ENCODE results near the gene ANKS1B. TPM values are rescaled to one million over a fixed set of nuclear protein-coding genes. Genes with fewer than 3 reads are reported as not detected.

ANKS1B gene
- total RNA-seq, 2 experiments from 2014 or later, result 0.30 to 1.3 TPM

DNA sequence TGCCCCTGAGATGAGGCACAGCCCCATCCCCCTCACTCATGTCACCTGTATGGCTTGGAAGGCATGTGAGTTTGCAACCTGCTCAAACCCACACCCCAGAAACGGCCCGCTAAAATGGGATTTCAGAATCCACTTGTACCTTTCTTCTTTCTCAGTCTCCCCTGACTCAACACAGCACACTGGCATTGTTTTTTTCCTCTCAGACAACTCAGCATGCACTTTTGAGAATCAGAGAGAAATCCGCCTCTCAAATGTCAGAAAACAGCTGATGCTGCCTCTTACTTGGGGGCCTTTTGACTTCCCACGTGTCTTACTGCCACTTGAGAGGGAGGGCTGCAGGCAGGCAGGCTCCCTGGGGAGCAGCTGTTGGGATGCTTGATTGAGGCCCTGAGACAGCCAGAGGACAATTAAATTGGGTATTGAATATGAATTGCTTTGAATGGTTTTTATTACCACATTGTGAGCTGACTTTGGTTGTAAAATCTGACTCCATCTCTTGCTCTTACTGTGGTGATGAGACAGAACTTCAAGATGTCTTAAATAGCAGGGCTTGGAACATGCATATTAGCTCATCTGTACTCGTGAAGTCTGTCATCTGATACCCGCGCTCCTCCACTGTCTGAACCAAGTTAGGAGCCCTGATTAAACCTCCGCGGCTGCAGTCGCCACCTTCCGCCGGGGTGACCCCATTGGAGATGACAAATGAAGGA, 1243.0 kb downstream of the ANKS1B start:
- CTCF ChIA-PET, result interaction anchor here (0.6 to 2.8 kb wide), 13 partner anchors 10 to 257 kb away, joined by 3 to 34 read pairs (median 3); partner anchors contain the start of gene IKBIP
- H3K4me3 Mint-ChIP-seq, result no peak overlapping the region

DNA sequence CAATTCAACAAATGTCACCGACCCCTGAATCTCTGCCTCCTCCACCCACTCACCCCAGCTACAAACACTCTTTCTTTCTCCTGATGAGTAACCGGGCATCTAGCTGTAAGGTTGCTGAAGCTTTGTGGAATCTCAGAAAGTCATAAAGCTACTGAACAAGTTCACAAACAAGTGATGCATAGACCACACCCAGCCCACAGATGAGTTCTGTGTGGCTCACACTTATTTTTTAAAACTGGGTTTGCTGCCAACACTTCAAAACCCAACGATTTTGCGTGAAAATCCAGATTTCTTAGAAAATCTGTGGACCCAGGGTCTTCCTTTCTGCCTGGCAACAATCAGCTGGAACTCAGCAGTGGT, 1243.6 kb downstream of the ANKS1B start:
- DNase-seq, result peak; percentile 39
- POLR2A ChIA-PET, result interaction anchor here (0.5 to 1.6 kb wide), 7 partner anchors 9 to 147 kb away, joined by 3 to 5 read pairs (median 3); partner anchors contain the start of gene SLC25A3
- Mint-ChIP-seq H3K4me1 (peaks cover 44% of the 10 kb centered on the region), H3K27ac (peak overlapping the region; percentile 81), H3K9me3 (no peaks in the 10 kb centered on the region), H3K27me3 (peaks cover under 1% of the 10 kb centered on the region), H3K4me3 (no peak overlapping the region), H3K36me3 (ENCODE audit: low read depth) (peaks cover 2% of the 10 kb centered on the region)
- CTCF ChIA-PET, result interaction anchor here (0.7 to 2.8 kb wide), 8 partner anchors 9 to 174 kb away, joined by 3 to 34 read pairs (median 4); partner anchors contain the start of gene IKBIP

More for the DNA sequence above, 1243.0 kb downstream of the ANKS1B start:
- POLR2A ChIA-PET, result interaction anchor here (0.9 to 1.6 kb wide), 6 partner anchors 11 to 148 kb away, joined by 3 to 7 read pairs (median 4); partner anchors contain the start of genes IKBIP and SLC25A3
- no peaks in the 10 kb centered on the region for H3K9me3 Mint-ChIP-seq
- peak overlapping the region; percentile 81 for H3K27ac Mint-ChIP-seq
- DNase-seq, result peak; percentile 19
- peaks cover 5% of the 10 kb centered on the region for H3K27me3 Mint-ChIP-seq
- H3K36me3 Mint-ChIP-seq (ENCODE audit: low read depth), result no peaks in the 10 kb centered on the region
- H3K4me1 Mint-ChIP-seq, result peaks cover 48% of the 10 kb centered on the region

DNA sequence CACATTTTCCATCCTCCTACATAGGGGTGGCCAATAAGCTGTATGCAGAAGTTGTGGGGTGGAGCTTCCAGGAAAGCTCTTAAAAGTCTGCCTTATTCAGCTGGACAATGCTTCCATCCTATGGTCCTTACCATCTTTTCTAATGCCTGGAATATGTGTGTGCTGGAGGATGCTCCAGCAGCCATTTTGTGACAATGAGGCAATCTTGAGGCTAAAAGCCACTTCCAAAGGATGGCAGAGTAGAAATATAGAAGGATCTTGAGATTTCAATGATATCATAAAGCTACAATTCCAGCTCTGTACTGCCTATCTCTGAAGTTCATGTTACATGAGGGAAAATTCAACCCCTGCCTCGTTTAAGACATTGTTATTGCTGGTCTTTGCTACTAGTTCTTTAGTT, 1244.0 kb downstream of the ANKS1B start:
- no peak overlapping the region for H3K4me3 Mint-ChIP-seq
- H3K4me1 Mint-ChIP-seq, result peaks cover 40% of the 10 kb centered on the region
- peak overlapping the region; percentile 81 for H3K27ac Mint-ChIP-seq
- no peaks in the 10 kb centered on the region for H3K9me3 Mint-ChIP-seq
- peaks cover 6% of the 10 kb centered on the region for H3K36me3 Mint-ChIP-seq (ENCODE audit: low read depth)
- no peaks in the 10 kb centered on the region for H3K27me3 Mint-ChIP-seq
- DNase-seq, result no peak
- ChIA-PET CTCF (interaction anchor here (0.7 to 2.8 kb wide), 5 partner anchors 9 to 174 kb away, joined by 3 to 34 read pairs (median 5); no protein-coding TSS in a partner anchor), POLR2A (interaction anchor here (0.5 to 1.6 kb wide), 8 partner anchors 9 to 147 kb away, joined by 3 to 5 read pairs (median 3); partner anchors contain the start of gene SLC25A3)

DNA sequence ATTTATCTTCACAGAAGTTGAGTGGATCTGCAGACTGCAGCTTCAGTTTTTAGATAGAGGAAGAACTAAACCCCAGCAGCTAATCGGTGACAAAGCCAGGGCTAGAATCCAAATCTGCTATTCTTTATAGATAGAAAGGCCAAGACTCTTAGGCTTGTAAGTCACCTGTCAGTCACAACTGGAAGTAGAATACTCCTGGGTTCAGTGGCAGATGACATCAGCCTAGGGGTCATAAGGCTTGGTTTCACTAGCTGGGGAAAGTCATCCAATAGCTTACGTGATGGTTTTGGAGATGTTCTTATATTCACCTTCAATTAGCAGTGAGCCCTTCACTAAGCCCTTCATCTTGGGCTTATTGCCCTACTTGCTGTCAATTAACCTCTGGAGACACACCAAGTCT, 1246.2 kb downstream of the ANKS1B start:
- no peak overlapping the region for H3K4me3 Mint-ChIP-seq
- no peaks in the 10 kb centered on the region for H3K9me3 Mint-ChIP-seq
- H3K4me1 Mint-ChIP-seq, result peaks cover 32% of the 10 kb centered on the region
- no peaks in the 10 kb centered on the region for H3K27me3 Mint-ChIP-seq
- no peak for DNase-seq
- peaks cover 16% of the 10 kb centered on the region for H3K36me3 Mint-ChIP-seq (ENCODE audit: low read depth)
- ChIA-PET POLR2A (interaction anchor here (1.1 to 1.9 kb wide), 3 partner anchors 13 to 15 kb away, joined by 3 to 4 read pairs (median 4); no protein-coding TSS in a partner anchor), CTCF (interaction anchor here (1.5 to 1.7 kb wide), 2 partner anchors 14 to 16 kb away, joined by 3 to 5 read pairs; no protein-coding TSS in a partner anchor)
- H3K27ac Mint-ChIP-seq, result no peak overlapping the region

DNA sequence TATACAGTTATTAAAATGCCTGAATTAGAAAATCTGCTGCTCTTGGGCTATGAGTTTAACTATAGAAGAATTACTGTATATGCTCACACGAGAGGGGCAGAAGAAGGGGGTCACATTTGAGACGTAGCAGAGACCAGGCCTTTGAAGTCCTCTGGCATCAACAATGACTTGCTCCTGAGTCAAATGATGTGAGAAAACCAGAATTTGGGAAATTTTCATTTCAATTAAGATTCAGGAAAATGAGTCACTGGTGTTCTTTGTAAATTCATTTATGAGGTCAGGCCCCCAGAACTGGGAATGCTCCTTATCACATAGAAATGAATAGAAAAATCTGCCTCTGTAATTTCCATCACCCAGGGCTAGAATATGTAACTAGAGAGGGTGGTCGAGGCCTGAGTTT, 1246.7 kb downstream of the ANKS1B start:
- ChIA-PET CTCF (no interaction called here), POLR2A (interaction anchor here (1.1 to 1.9 kb wide), 2 partner anchors 14 to 16 kb away, joined by 3 to 4 read pairs; no protein-coding TSS in a partner anchor)
- Mint-ChIP-seq H3K4me3 (no peak overlapping the region), H3K9me3 (no peaks in the 10 kb centered on the region), H3K27me3 (no peaks in the 10 kb centered on the region), H3K36me3 (ENCODE audit: low read depth) (peaks cover 17% of the 10 kb centered on the region), H3K4me1 (peaks cover 28% of the 10 kb centered on the region), H3K27ac (no peak overlapping the region)
- no peak for DNase-seq

DNA sequence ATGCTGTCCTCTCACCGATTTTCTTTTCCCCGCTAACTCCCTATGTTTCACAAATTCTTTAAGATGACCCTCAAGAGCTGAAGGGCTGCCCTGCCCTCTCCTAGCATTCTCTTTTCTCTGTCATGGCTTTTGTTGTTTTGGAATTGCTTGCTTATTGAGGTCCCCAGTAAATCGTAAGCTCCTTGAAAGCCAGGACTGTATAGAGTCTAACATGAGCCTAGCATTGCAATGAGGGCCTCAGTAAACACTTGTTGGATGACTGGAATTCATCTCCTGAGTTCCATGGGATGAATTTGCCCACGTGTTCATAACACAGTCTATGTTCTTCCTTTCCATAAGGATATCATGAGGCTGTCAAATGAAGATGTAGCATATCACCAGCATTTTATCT, 1247.4 kb downstream of the ANKS1B start:
- Mint-ChIP-seq H3K27ac (no peak overlapping the region), H3K4me3 (no peak overlapping the region), H3K27me3 (no peaks in the 10 kb centered on the region), H3K9me3 (no peaks in the 10 kb centered on the region), H3K4me1 (peaks cover 23% of the 10 kb centered on the region), H3K36me3 (ENCODE audit: low read depth) (peaks cover 17% of the 10 kb centered on the region)
- POLR2A ChIA-PET, result no interaction called here
- CTCF ChIA-PET, result no interaction called here
- DNase-seq, result no peak

DNA sequence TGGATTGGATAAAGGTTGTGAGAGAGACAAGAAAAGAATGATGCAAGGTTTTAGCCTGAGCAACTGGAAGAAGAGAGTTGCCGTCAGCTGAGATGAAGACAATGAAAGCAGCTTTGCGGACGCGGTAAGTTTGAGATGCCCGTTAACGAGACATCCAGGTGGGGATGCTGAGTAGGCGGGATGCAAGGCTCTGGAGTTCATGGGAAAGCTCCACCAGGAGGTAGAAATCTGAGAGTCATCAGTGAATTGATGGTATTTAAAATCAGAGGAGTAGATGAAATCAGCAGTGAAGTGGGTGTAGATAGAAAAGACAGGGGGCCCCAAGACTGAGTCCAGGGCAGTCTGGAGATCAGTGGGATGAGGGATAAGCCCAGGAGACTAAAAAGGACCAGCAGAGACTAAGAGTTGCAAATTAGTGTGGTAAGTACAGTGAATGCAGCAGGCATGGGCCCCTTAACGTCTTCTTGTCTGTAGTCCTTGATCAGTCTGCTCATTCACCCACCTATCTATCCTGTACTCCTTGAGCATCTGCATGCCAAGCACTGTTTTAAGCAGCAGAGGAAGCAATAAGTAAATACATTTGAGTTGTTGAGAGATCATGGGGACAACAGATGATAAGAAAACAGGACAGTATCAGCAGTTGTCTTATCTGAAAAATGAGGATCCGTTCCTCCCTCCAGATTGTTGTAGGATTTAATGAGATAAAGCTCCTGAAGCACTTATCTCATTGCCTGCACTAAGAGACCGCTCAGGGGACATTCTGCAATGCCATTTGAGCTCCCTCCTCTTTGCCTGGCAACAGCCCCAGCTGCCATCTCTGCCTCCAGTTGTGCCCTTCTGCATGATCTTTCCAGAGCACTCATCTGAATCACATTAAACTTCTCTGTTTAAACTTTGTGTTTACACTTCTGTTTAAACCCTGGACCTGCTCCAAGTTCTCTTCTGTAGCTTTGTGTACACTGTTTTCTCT, 1248.1 kb downstream of the ANKS1B start:
- CTCF ChIA-PET, result no interaction called here
- Mint-ChIP-seq H3K27me3 (no peaks in the 10 kb centered on the region), H3K9me3 (no peaks in the 10 kb centered on the region), H3K4me3 (no peak overlapping the region), H3K4me1 (peaks cover 17% of the 10 kb centered on the region), H3K36me3 (ENCODE audit: low read depth) (peaks cover 23% of the 10 kb centered on the region), H3K27ac (no peak overlapping the region)
- no peak for DNase-seq
- POLR2A ChIA-PET, result no interaction called here

DNA sequence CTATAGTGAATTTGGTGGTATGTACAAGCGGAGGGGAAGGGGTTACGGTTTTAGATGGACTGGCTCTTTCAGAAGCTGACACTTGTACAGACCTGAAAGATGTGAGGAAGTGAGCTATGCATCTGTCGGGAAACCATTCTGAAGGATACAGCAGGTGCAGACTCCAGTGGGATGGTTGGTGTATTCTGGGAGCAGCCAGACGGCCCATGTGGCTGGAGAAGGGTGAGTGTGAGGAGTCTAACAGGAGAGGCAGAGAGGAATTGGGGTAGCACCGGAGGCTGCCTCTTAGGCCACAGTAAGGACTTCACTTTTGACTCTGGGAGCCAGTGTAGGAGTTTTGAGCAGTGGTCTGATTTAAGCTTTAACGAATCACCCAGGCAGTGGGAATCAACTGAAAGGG, 1248.9 kb downstream of the ANKS1B start:
- no peaks in the 10 kb centered on the region for H3K27me3 Mint-ChIP-seq
- POLR2A ChIA-PET, result no interaction called here
- H3K9me3 Mint-ChIP-seq, result no peaks in the 10 kb centered on the region
- H3K27ac Mint-ChIP-seq, result no peak overlapping the region
- peaks cover 29% of the 10 kb centered on the region for H3K36me3 Mint-ChIP-seq (ENCODE audit: low read depth)
- CTCF ChIA-PET, result interaction anchor here (1.6 kb wide), 1 partner anchor 11 kb away, joined by 5 read pairs; no protein-coding TSS in a partner anchor
- DNase-seq, result no peak
- H3K4me1 Mint-ChIP-seq, result peaks cover 8% of the 10 kb centered on the region
- H3K4me3 Mint-ChIP-seq, result no peak overlapping the region

DNA sequence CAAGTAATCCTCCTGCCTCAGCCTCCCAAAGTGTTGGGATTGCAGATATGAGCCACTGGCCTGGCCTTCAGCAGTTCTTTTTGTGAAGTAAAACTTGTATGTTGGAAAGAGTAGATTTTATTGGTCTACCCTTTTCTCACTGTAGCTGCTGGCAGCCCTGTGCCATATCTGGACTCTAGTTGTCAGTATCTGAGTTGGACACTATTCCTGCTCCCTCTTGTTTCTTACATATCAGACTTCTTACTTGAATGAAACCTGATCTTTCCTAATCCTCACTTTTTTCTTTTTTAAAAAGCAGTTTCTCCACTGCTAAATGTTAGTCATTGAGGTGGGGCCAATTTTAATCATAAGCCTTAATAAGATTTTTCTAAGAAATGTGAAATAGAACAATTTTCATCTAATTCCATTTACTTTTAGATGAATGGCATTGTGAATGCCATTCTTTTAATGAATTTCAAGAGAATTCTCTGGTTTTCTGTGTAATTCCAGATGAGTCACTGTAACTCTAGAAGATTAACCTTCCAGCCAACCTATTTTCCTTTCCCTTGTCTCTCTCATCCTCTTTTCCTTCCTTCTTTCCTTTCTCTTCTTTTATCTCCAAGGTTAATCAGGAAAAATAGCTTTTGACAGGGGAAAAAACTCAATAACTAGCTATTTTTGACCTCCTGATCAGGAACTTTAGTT, 1250.9 kb downstream of the ANKS1B start:
- DNase-seq, result no peak
- POLR2A ChIA-PET, result no interaction called here
- H3K4me1 Mint-ChIP-seq, result no peaks in the 10 kb centered on the region

DNA sequence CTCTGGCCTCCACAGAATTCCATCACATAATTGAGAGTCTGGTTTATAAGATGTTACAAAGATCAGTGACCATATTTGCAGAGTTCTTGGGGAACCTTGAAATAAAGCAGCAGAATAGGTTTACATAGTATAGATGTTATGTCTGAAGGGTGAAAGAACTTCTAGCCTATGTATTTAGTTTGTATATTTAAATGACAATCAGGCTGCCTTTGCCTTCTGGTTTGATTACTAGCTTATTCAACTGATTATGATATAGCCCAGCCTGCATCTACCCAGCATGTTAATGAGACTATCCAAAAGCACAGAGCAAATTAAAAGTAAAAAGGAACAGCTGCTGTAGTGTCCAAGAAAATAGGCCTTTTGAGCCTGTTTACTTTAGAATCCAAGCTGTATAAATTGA, 1254.3 kb downstream of the ANKS1B start:
- no peaks in the 10 kb centered on the region for H3K27me3 Mint-ChIP-seq
- H3K36me3 Mint-ChIP-seq (ENCODE audit: low read depth), result peaks cover 48% of the 10 kb centered on the region
- peaks cover 4% of the 10 kb centered on the region for H3K4me1 Mint-ChIP-seq
- CTCF ChIA-PET, result interaction anchor here (2.6 kb wide), 1 partner anchor 13 kb away, joined by 7 read pairs; no protein-coding TSS in a partner anchor
- no peak for DNase-seq
- H3K27ac Mint-ChIP-seq, result no peak overlapping the region
- H3K9me3 Mint-ChIP-seq, result no peaks in the 10 kb centered on the region
- POLR2A ChIA-PET, result interaction anchor here (1.2 to 1.3 kb wide), 2 partner anchors 11 to 19 kb away, joined by 3 read pairs; no protein-coding TSS in a partner anchor
- no peak overlapping the region for H3K4me3 Mint-ChIP-seq

More for the DNA sequence above, 1250.9 kb downstream of the ANKS1B start:
- H3K36me3 Mint-ChIP-seq (ENCODE audit: low read depth), result peaks cover 45% of the 10 kb centered on the region
- no peaks in the 10 kb centered on the region for H3K27me3 Mint-ChIP-seq
- H3K9me3 Mint-ChIP-seq, result no peaks in the 10 kb centered on the region
- CTCF ChIA-PET, result interaction anchor here (1.6 to 2.0 kb wide), 2 partner anchors 9 kb away, joined by 5 to 6 read pairs; no protein-coding TSS in a partner anchor
- no peak overlapping the region for H3K4me3 Mint-ChIP-seq
- no peak overlapping the region for H3K27ac Mint-ChIP-seq

DNA sequence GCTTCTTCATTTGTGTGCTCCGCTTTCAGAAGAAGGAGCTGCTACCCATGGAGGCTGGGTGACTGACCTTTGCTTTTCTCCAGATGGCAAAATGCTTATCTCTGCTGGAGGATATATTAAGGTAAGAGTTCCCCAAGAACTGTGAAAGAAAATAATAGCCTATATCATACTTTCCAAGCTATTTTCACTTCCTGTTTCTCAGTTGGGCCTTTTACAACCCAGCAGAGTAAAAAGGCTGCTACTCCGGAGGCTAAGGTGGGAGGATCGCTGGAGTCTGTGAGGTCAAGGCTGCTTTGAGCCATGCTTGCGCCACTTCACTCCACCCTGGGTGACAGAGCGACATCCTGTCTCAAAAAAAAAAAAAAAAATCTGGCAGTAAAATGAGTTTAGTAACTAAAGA, 1257.5 kb downstream of the ANKS1B start:
- H3K27ac Mint-ChIP-seq, result no peak overlapping the region
- H3K9me3 Mint-ChIP-seq, result no peaks in the 10 kb centered on the region
- no peak for DNase-seq
- H3K36me3 Mint-ChIP-seq (ENCODE audit: low read depth), result peaks cover 56% of the 10 kb centered on the region
- POLR2A ChIA-PET, result no interaction called here
- H3K4me1 Mint-ChIP-seq, result peaks cover 18% of the 10 kb centered on the region
- no peaks in the 10 kb centered on the region for H3K27me3 Mint-ChIP-seq
- CTCF ChIA-PET, result interaction anchor here (1.2 to 6.3 kb wide), 2 partner anchors 14 to 272 kb away, joined by 3 to 34 read pairs; no protein-coding TSS in a partner anchor
- H3K4me3 Mint-ChIP-seq, result no peak overlapping the region

All from activated CD4-positive, alpha-beta memory T cell treated with anti-CD3 and anti-CD28 coated beads, Interleukin-2, amount 10 ng/mL, durations not matched to agents 7 days and 5 days (primary cell).